ENCODE data around the gene DHX8. TPM values are rescaled to one million over a fixed set of nuclear protein-coding genes. Genes with fewer than 3 reads are reported as not detected.

Gene DHX8
- total and polyA plus RNA-seq, 10 of the 15 experiments (the other 5 are each of a cell fraction or from before 2014, with no cell fraction given) = 27.6 to 50.4 (median 35.7) TPM

DNA sequence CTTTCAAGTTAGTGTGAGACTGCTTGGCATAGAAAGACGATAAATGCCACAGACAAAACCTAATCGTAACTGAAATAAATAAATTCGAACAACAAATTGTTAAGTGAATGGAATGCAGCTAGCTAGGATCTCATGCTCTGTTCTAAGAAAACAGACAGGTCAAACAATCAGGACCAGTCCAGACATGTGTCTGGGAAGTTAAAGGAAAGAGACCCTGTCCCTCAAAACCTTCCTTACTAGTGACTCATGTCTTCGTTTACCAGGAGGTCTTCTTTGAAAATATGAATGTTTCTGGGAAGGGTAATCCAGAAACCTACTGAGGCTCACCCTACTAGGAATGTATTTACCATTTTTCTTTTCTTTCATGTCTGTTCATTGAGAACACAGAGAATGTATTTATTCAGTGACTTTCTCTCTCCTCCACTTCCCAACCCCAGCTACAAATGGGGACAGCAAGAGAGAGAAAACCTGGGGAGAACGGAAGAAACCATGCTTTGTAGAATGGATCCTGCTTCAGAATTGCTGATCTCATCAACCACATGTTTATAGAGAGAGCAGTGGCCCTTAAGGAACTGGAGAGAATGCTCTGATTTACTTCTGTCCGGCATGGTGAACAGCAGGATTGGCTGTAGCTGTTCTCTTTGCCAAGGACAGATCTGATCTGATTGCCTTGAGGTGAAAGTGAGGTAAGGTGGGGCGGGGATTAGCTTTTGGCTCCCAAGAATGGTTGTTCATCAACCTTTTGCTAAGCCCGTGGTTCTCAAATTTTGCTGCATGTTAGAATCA, 39.4 kb upstream of the DHX8 start:
- WGBS (ENCODE audit: insufficient coverage, insufficient replicate concordance, low lambda C conversion rate, missing lambda C conversion rate) = 30% methylated on average over 8 of the region's 8 CpGs
- Histone ChIP-seq H3K4me3 (no peak overlapping the region), H3K4me1 (ENCODE audit: control insufficient read depth, insufficient read depth, low read length) (no peaks in the 10 kb centered on the region), H3K27ac (ENCODE audit: control insufficient read depth, insufficient read depth) (no peak overlapping the region), H2AFZ (ENCODE audit: control insufficient read depth, low read depth, low read length) (no peak overlapping the region), H3K9me3 (replicated peaks; ENCODE audit: control insufficient read depth, insufficient read depth, low read length) (no peaks in the 10 kb centered on the region), H3K27me3 (replicated peaks in 1 of 2; ENCODE audit: control insufficient read depth in 2 of 2, insufficient read depth in 2 of 2, low read length in 1 of 2) (no peaks in the 10 kb centered on the region), H3K4me2 (ENCODE audit: control insufficient read depth, insufficient read depth) (no peak overlapping the region), H3K36me3 (ENCODE audit: control insufficient read depth in 2 of 2, insufficient read depth in 2 of 2, low read length in 1 of 2) (no peaks in the 10 kb centered on the region), H4K20me1 (ENCODE audit: control insufficient read depth, insufficient read depth) (no peaks in the 10 kb centered on the region), H3K9ac (ENCODE audit: control insufficient read depth, insufficient read depth, low read length) (no peak overlapping the region), H3K79me2 (ENCODE audit: control insufficient read depth, insufficient read depth, low read length) (no peaks in the 10 kb centered on the region)
- FAIRE-seq = no peak
- ChIA-PET RAD21 (ENCODE audit: unreplicated experiment) (no interaction called here), SMC1A (ENCODE audit: uncharacterized antibody, unreplicated experiment) (interaction anchor here (1.7 kb wide), 1 partner anchor 50 kb away, joined by 4 read pairs; no protein-coding TSS in a partner anchor), POLR2A (no interaction called here), CTCF (no interaction called here)
- no TSS peak for BruUV-seq (replicated peaks)
- ATAC-seq = no peak
- in situ Hi-C loops (cut with MboI) = no loop called here
- TF ChIP-seq NKRF (conservative IDR thresholded peaks at IDR 0.05) = no peak
- no peak for TF ChIP-seq REST (IDR thresholded peaks at IDR 0.05; ENCODE audit: low read depth, low read length)
- TF ChIP-seq, protein P1, sequence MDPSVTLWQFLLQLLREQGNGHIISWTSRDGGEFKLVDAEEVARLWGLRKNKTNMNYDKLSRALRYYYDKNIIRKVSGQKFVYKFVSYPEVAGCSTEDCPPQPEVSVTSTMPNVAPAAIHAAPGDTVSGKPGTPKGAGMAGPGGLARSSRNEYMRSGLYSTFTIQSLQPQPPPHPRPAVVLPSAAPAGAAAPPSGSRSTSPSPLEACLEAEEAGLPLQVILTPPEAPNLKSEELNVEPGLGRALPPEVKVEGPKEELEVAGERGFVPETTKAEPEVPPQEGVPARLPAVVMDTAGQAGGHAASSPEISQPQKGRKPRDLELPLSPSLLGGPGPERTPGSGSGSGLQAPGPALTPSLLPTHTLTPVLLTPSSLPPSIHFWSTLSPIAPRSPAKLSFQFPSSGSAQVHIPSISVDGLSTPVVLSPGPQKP (IDR thresholded peaks at IDR 0.05; ENCODE audit: low read depth, low read length) = no peak
- TF ChIP-seq BACH1 (IDR thresholded peaks at IDR 0.05; ENCODE audit: borderline replicate concordance) = no peak
- TF ChIP-seq HCFC1 (IDR thresholded peaks at IDR 0.05; ENCODE audit: low read length) = no peak
- TF ChIP-seq CUX1 (IDR thresholded peaks at IDR 0.05; ENCODE audit: insufficient replicate concordance, low read depth, low read length) = no peak
- TF ChIP-seq TCF7 (IDR thresholded peaks at IDR 0.05; ENCODE audit: borderline replicate concordance) = no peak
- no peak for TF ChIP-seq RUNX3 (IDR thresholded peaks at IDR 0.05; ENCODE audit: low read length)
- DNase-seq (ENCODE audit: low read depth, low spot score) = no peak
- intact Hi-C loops (cut with micrococcal nuclease; ENCODE audit: unreplicated experiment) = no loop called here
